NCI-H524 treated with DMSO at 0.1 percent for 48 hours (cell line): ENCODE results near the gene HNRNPDL.
"Not testable (repeated sequence)": the region's sequence is repeated elsewhere in the genome, so short reads cannot be mapped to it uniquely, and the experiment has no call there.

Experiments used
- DNase-seq: peaks from one replicate; lab custom pipeline; 2025; lab: John Stamatoyannopoulos, UW

Gene HNRNPDL

GRCh38 chr4:82386312-82386711 is 44.0 kb downstream of the HNRNPDL start:
- DNase-seq, result not testable (repeated sequence)

GRCh38 chr4:82382751-82383150 is 47.5 kb downstream of the HNRNPDL start:
- no peak for DNase-seq

DNA sequence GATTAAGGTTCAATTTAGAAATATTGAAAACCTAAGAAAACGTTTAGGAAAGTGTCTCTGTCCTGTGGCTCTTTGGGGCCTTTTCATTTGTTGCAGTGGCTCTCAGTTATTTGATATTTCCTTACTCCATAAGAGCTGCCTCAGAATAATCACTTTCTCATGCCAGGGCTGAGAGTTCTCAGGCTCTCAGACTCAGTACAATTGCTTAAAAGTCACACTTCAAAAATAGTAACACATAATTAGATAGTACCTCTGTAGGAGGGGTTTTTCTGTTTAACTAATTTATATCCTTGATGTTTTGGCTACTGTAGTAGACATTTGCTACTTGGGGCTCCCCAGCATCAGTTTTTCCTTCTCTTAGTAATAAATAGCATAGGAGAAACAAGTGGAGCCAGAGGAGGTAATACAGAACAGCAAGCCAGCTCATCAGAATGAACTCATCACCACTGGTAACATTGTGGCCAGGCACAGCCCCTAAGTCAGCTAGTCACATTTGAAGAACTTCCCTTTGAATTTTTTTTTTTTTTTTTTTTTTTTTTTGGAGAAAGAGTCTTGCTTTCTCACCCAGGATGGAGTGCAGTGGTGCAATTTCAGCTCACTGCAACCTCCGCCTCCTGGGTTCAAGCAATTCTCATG is 48.5 kb downstream of the HNRNPDL start:
- DNase-seq, result no peak

DNA sequence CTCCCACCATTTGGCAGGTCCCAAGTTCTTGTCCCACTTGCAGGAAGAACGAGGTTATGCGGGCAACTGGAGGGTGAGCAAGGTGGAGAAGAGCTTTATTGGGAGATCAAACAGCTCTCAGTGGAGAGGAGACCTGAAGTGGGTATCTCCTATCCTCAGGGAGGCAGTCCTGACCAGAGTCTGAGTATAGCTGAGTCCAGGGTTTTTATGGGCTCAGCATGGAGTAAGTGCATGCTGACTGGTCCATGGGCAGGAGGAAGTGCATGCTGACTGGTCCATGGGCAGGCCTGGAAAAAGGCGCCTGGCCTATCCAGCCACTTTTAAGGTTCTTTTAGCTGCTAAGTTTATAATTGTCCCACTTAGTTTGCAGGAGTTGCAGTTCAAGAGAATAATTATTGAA is 49.0 kb downstream of the HNRNPDL start:
- no peak for DNase-seq

GRCh38 chr4:82380831-82381230 is 49.4 kb downstream of the HNRNPDL start:
- no peak for DNase-seq

DNA sequence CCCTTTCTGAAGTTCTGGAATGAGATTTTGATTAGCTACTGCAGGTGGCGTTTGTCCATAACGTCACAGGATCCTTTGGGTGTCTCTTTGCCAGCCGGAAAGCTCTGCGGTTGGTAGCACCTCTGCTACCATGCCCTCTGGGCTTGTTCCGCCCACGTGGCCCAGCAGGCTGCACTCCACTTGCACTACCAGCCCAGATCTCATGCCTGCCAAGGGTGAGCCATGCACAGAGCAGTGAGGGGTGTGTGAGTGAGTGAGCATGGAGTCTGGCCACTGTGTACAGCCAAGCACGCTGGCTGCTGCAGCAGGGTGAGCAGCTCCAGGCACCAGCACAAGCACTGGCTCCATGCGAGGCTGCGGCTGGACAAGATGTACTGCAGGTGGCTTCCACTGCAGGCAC is 49.9 kb downstream of the HNRNPDL start:
- DNase-seq, result no peak

- no peak for DNase-seq
These were observed 54.2 kb downstream of the HNRNPDL start for GRCh38 chr4:82376109-82376508.

- peak; percentile 99 for DNase-seq
These were observed 56.2 kb downstream of the HNRNPDL start, which contains the start of gene HNRNPD for GRCh38 chr4:82373816-82374625. TSS of gene HNRNPD (minus strand) at chr4:82373991. CDS start at chr4:82373678, 313 bp downstream.

DNA sequence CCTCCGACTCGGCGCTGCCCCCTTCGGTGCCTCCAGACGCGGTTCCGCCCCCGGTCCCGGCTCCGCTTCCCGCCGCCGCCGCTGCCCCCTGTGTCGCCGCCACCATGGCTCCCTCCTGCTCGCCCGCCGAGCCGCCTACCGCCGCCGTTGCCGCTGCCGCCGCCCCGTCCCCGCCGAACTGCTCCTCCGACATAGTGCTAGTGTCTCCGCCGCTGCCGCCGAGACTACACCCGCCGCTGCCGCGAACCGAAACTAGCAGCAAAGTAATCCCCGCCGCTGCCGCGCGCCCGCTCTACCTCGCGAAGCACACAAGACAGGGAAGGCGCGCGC is 56.8 kb downstream of the HNRNPDL start:
- DNase-seq, result no peak
